GM12864 (cell line): ENCODE data around the gene ZNF17.
"Not testable (repeated sequence)": the region's sequence is repeated elsewhere in the genome, so short reads cannot be mapped to it uniquely, and the experiment has no call there.

Source experiments
- DNase-seq: peaks from one replicate; pipeline ENCODE4 v3.0.0-alpha.2; 2011; ENCODE audit warnings: low read depth
- H3K4me3 ChIP-seq: 2 replicates; pipeline ENCODE4 v1.5.1; 2011; ENCODE audit warnings: mild to moderate bottlenecking, low read depth, low read length, control low read depth
- CTCF ChIP-seq: IDR thresholded peaks from 2 replicates; pipeline ENCODE4 v1.5.1; 2011; ENCODE audit warnings: low read depth, mild to moderate bottlenecking, moderate library complexity, low read length, control low read depth, inconsistent platforms; ENCODE audit errors: missing control alignments

The ZNF17 gene

GRCh38 chr19:57410877-57411671 lies at the start of gene ZNF17:
ZNF17 (plus strand) TSS chr19:57411161; CDS start chr19:57413616, 2,455 bp downstream.
- no peak for TF ChIP-seq CTCF
- peak within 1 kb of the TSS; percentile 65 for H3K4me3 ChIP-seq
- peak; percentile 88 for DNase-seq

GRCh38 chr19:57362419-57362818 lies 48.5 kb upstream of the ZNF17 start:
- peak overlapping the region; percentile 65; the same call in 1 of the 2 replicates for H3K4me3 ChIP-seq
- no peak for TF ChIP-seq CTCF
- DNase-seq, result no peak

- peak within 1 kb of the TSS; percentile 65 for H3K4me3 ChIP-seq
- peak; percentile 99 for DNase-seq
- no peak for TF ChIP-seq CTCF
Measured at GRCh38 chr19:57362997-57363687, 47.8 kb upstream of the ZNF17 start, which contains the start of the genes TRAPPC2B and ZNF547. TRAPPC2B (plus strand) TSS chr19:57363551; CDS start chr19:57364834, 1,283 bp downstream. ZNF547 (plus strand) TSS chr19:57363551; CDS start chr19:57368556, 5,005 bp downstream.

GRCh38 chr19:57363688-57364181 lies 47.2 kb upstream of the ZNF17 start:
- no peak for DNase-seq
- TF ChIP-seq CTCF, result no peak
- peak overlapping the region; percentile 65 for H3K4me3 ChIP-seq

- H3K4me3 ChIP-seq, result no peak overlapping the region
- no peak for TF ChIP-seq CTCF
- DNase-seq, result no peak
Measured at GRCh38 chr19:57366776-57367175, 44.2 kb upstream of the ZNF17 start.

- DNase-seq, result no peak
- no peak overlapping the region for H3K4me3 ChIP-seq
- no peak for TF ChIP-seq CTCF
Measured at GRCh38 chr19:57374179-57374578, 36.8 kb upstream of the ZNF17 start.

- H3K4me3 ChIP-seq, DNase-seq: not testable (repeated sequence)
Measured at GRCh38 chr19:57374647-57375046, 36.3 kb upstream of the ZNF17 start.
